ENCODE data around the gene ADAMTS16. TPM values are rescaled to one million over a fixed set of nuclear protein-coding genes. Genes with fewer than 3 reads are reported as not detected.

ADAMTS16 gene
- polyA plus RNA-seq, 1 experiment = 0.04 TPM

GRCh38 chr5:5313101-5313635 lies 173.0 kb downstream of the ADAMTS16 start:
- Histone ChIP-seq H3K27me3 (ENCODE audit: control insufficient read depth, insufficient read depth, low read length) (peaks cover 2% of the 10 kb centered on the region; the same call in 1 of the 2 replicates), H3K4me3 (ENCODE audit: low read depth, low read length) (no peak overlapping the region), H3K36me3 (ENCODE audit: control insufficient read depth, insufficient read depth, low read length) (no peaks in the 10 kb centered on the region)
- POLR2A ChIA-PET = no interaction called here
- TF ChIP-seq CTCF (IDR thresholded peaks at IDR 0.05; ENCODE audit: insufficient read depth, low read depth, low read length) = no peak
- DNase-seq (ENCODE audit: low read depth) = no peak
- CTCF ChIA-PET = no interaction called here

GRCh38 chr5:5314166-5314565 lies 174.0 kb downstream of the ADAMTS16 start:
- POLR2A ChIA-PET = no interaction called here
- peaks cover 2% of the 10 kb centered on the region; the same call in 1 of the 2 replicates for H3K27me3 ChIP-seq (ENCODE audit: control insufficient read depth, insufficient read depth, low read length)
- H3K36me3 ChIP-seq (ENCODE audit: control insufficient read depth, insufficient read depth, low read length) = no peaks in the 10 kb centered on the region
- no peak overlapping the region for H3K4me3 ChIP-seq (ENCODE audit: low read depth, low read length)
- no peak for TF ChIP-seq CTCF (IDR thresholded peaks at IDR 0.05; ENCODE audit: insufficient read depth, low read depth, low read length)
- no peak for DNase-seq (ENCODE audit: low read depth)
- CTCF ChIA-PET = interaction anchor here (0.6 kb wide), 1 partner anchor 34 kb away, joined by 4 read pairs; no protein-coding TSS in a partner anchor

- Histone ChIP-seq H3K4me3 (ENCODE audit: low read depth, low read length) (no peak overlapping the region), H3K27me3 (ENCODE audit: control insufficient read depth, insufficient read depth, low read length) (peaks cover 2% of the 10 kb centered on the region; the same call in 1 of the 2 replicates), H3K36me3 (ENCODE audit: control insufficient read depth, insufficient read depth, low read length) (no peaks in the 10 kb centered on the region)
- ChIA-PET CTCF (interaction anchor here (0.6 kb wide), 1 partner anchor 34 kb away, joined by 4 read pairs; no protein-coding TSS in a partner anchor), POLR2A (no interaction called here)
- DNase-seq (ENCODE audit: low read depth) = no peak
- TF ChIP-seq CTCF (IDR thresholded peaks at IDR 0.05; ENCODE audit: insufficient read depth, low read depth, low read length) = no peak
Observed at GRCh38 chr5:5314626-5315025, 174.5 kb downstream of the ADAMTS16 start.

GRCh38 chr5:5315068-5315980 lies 175.2 kb downstream of the ADAMTS16 start:
- H3K4me3 ChIP-seq (ENCODE audit: low read depth, low read length) = no peak overlapping the region
- peaks cover 3% of the 10 kb centered on the region; the same call in 1 of the 2 replicates for H3K27me3 ChIP-seq (ENCODE audit: control insufficient read depth, insufficient read depth, low read length)
- ChIA-PET POLR2A (no interaction called here), CTCF (interaction anchor here (0.6 kb wide), 1 partner anchor 33 kb away, joined by 4 read pairs; no protein-coding TSS in a partner anchor)
- no peak for TF ChIP-seq CTCF (IDR thresholded peaks at IDR 0.05; ENCODE audit: insufficient read depth, low read depth, low read length)
- H3K36me3 ChIP-seq (ENCODE audit: control insufficient read depth, insufficient read depth, low read length) = no peaks in the 10 kb centered on the region
- DNase-seq (ENCODE audit: low read depth) = no peak

- CTCF ChIA-PET = no interaction called here
- peak; percentile 41 for DNase-seq (ENCODE audit: low read depth)
- TF ChIP-seq CTCF (IDR thresholded peaks at IDR 0.05; ENCODE audit: insufficient read depth, low read depth, low read length) = no peak
- POLR2A ChIA-PET = interaction anchor here (0.5 to 0.7 kb wide), 2 partner anchors 24 to 165 kb away, joined by 3 read pairs; no protein-coding TSS in a partner anchor
- Histone ChIP-seq H3K4me3 (ENCODE audit: low read depth, low read length) (no peak overlapping the region), H3K36me3 (ENCODE audit: control insufficient read depth, insufficient read depth, low read length) (no peaks in the 10 kb centered on the region), H3K27me3 (ENCODE audit: control insufficient read depth, insufficient read depth, low read length) (peaks cover 3% of the 10 kb centered on the region; the same call in 1 of the 2 replicates)
Observed at GRCh38 chr5:5316334-5316733, 176.2 kb downstream of the ADAMTS16 start.
